Endothelial cell (in vitro differentiated cells): ENCODE results near the gene TRIOBP. TPM values are rescaled to one million over a fixed set of nuclear protein-coding genes. Genes with fewer than 3 reads are reported as not detected.

Experiments used
- DNase-seq: peaks from one replicate; pipeline ENCODE4 v3.0.0; 2021; ENCODE audit warnings: low spot score
- H3K27ac Mint-ChIP-seq: one replicate; pipeline ENCODE4 v1.8.0; 2021; ENCODE audit warnings: mixed read lengths, inconsistent platforms; ENCODE audit not compliant: unreplicated experiment
- H3K27me3 Mint-ChIP-seq: one replicate; pipeline ENCODE4 v1.8.0; 2021; ENCODE audit warnings: mild to moderate bottlenecking, moderate library complexity, mixed read lengths, inconsistent platforms; ENCODE audit not compliant: unreplicated experiment
- H3K36me3 Mint-ChIP-seq: one replicate; pipeline ENCODE4 v1.8.0; 2021; ENCODE audit warnings: mild to moderate bottlenecking, low read depth, mixed read lengths, inconsistent platforms; ENCODE audit not compliant: unreplicated experiment
- H3K4me1 Mint-ChIP-seq: one replicate; pipeline ENCODE4 v1.8.0; 2021; ENCODE audit warnings: mild to moderate bottlenecking, mixed read lengths, inconsistent platforms; ENCODE audit not compliant: unreplicated experiment
- H3K4me3 Mint-ChIP-seq: one replicate; pipeline ENCODE4 v1.8.0; 2021; ENCODE audit warnings: mild to moderate bottlenecking, mixed read lengths, inconsistent platforms; ENCODE audit not compliant: unreplicated experiment
- H3K9me3 Mint-ChIP-seq: one replicate; pipeline ENCODE4 v1.8.0; 2021; ENCODE audit warnings: mixed read lengths, inconsistent platforms; ENCODE audit not compliant: unreplicated experiment
- CTCF ChIP-seq: fragments of 200-600 bp; sonication (generic); IDR thresholded peaks from one replicate; pipeline ENCODE4 v1.5.0; 2021; ENCODE audit warnings: antibody characterized with exemption; ENCODE audit not compliant: unreplicated experiment
- total RNA-seq: library from RNA; stranded (reverse); fragmentation: NEBNext Ultra II Directional; extraction: Animal tissue kit (Norgen Biotek cat#: 25700); gene quantifications from one replicate; pipeline ENCODE4 v1.2.1, GENCODE V29; 2021; ENCODE audit not compliant: unreplicated experiment

Gene TRIOBP
- total RNA-seq, 1 donor from 2014 or later = 110 TPM

GRCh38 chr22:37659066-37659896 lies 37.6 kb upstream of the TRIOBP start:
- H3K27ac Mint-ChIP-seq = no peak overlapping the region
- peak overlapping the region; percentile 90 for H3K4me3 Mint-ChIP-seq
- peaks cover 14% of the 10 kb centered on the region for H3K4me1 Mint-ChIP-seq
- no peak for DNase-seq
- no peak for TF ChIP-seq CTCF
- no peaks in the 10 kb centered on the region for H3K36me3 Mint-ChIP-seq
- H3K9me3 Mint-ChIP-seq = no peaks in the 10 kb centered on the region
- peaks cover 11% of the 10 kb centered on the region for H3K27me3 Mint-ChIP-seq

GRCh38 chr22:37659897-37660708 lies 36.7 kb upstream of the TRIOBP start:
- Mint-ChIP-seq H3K4me3 (peak overlapping the region; percentile 90), H3K36me3 (no peaks in the 10 kb centered on the region), H3K27ac (no peak overlapping the region), H3K9me3 (no peaks in the 10 kb centered on the region), H3K4me1 (peaks cover 14% of the 10 kb centered on the region), H3K27me3 (peaks cover 11% of the 10 kb centered on the region)
- no peak for TF ChIP-seq CTCF
- no peak for DNase-seq

GRCh38 chr22:37660709-37661045 lies 36.2 kb upstream of the TRIOBP start:
- H3K36me3 Mint-ChIP-seq = no peaks in the 10 kb centered on the region
- H3K4me3 Mint-ChIP-seq = peak overlapping the region; percentile 67
- H3K4me1 Mint-ChIP-seq = peaks cover 14% of the 10 kb centered on the region
- H3K9me3 Mint-ChIP-seq = no peaks in the 10 kb centered on the region
- no peak for DNase-seq
- H3K27me3 Mint-ChIP-seq = peaks cover 11% of the 10 kb centered on the region
- TF ChIP-seq CTCF = no peak
- no peak overlapping the region for H3K27ac Mint-ChIP-seq

- H3K4me1 Mint-ChIP-seq = peaks cover 14% of the 10 kb centered on the region
- H3K36me3 Mint-ChIP-seq = peaks cover 5% of the 10 kb centered on the region
- peak overlapping the region; percentile 1 for H3K4me3 Mint-ChIP-seq
- DNase-seq = no peak
- no peak overlapping the region for H3K27ac Mint-ChIP-seq
- no peaks in the 10 kb centered on the region for H3K9me3 Mint-ChIP-seq
- peaks cover 15% of the 10 kb centered on the region for H3K27me3 Mint-ChIP-seq
- TF ChIP-seq CTCF = no peak
These were observed 35.5 kb upstream of the TRIOBP start for GRCh38 chr22:37661160-37661924.
